NCI-H1048 (cell line): ENCODE measurements around the gene GALNS.

ENCODE experiments used
- DNase-seq: peaks from one replicate; lab custom pipeline; 2025; lab: John Stamatoyannopoulos, UW

Gene GALNS

GRCh38 chr16:88769617-88770460, 86.9 kb downstream of the GALNS start:
- DNase-seq: no peak

GRCh38 chr16:88768071-88768783, 88.5 kb downstream of the GALNS start:
- DNase-seq: no peak

GRCh38 chr16:88767546-88768070, 89.1 kb downstream of the GALNS start:
- DNase-seq: no peak

GRCh38 chr16:88766975-88767374, 89.8 kb downstream of the GALNS start:
- no peak for DNase-seq

- no peak for DNase-seq
These were observed 91.8 kb downstream of the GALNS start for GRCh38 chr16:88764913-88765349.

- no peak for DNase-seq
These were observed 92.7 kb downstream of the GALNS start for GRCh38 chr16:88764080-88764479.
